ENCODE data around the gene FHAD1. TPM values are rescaled to one million over a fixed set of nuclear protein-coding genes. Genes with fewer than 3 reads are reported as not detected.

Gene FHAD1
- total and polyA plus RNA-seq, 9 of the 15 experiments (the other 6 are each of a cell fraction or from before 2014, with no cell fraction given), result 0.32 to 2.1 (median 1.5) TPM; not detected in 1

DNA sequence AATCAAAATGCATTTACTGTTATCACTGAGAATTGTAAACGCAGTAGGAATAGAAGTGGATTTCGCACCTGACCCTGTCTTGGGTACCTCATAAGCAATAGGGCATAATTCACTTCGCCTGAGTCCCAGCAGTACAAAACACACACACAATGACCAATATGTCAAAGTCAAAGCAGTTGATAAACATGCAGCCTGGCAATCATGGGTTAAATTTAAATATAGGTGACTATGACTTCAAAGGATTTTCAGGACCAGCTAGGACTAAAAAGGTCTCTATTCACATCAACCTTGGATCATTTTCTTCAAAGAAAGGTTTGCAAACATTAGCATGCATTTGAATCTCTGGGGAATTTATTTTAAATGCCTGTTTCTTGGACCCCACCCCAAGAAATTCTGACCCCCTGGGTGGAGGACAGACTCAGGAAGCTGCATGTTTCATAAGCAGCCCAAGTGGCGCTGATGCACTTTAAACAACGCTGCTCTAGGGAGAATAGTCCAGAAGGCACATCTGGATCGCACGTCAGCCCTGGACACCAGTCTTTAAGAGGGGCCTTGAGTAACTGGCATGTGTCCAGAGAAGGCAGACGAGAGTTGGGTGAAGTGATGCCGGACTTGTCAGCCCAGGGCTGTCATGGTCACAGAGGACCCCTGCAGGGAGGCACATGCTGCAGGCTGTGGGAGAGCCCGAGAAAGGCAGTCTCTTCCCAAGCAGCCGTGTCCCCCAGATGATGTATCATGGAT, 107.0 kb downstream of the FHAD1 start:
- peaks cover 16 to 28% of the 10 kb centered on the region in 2 experiments for H3K4me1 ChIP-seq (replicated peaks in 1 of 2; ENCODE audit: control insufficient read depth in 2 of 2, insufficient read depth in 2 of 2, low read length in 2 of 2)
- no peaks in the 10 kb centered on the region for H3K36me3 ChIP-seq (ENCODE audit: control insufficient read depth, insufficient read depth, low read length)
- peak overlapping the region; percentile 33 for H2AFZ ChIP-seq (ENCODE audit: low read depth, low read length)
- ATAC-seq (no peak), DNase-seq (ENCODE audit: extremely low read depth in 1 of 4, low spot score in 3 of 4) (peak in 2 of 4 experiments; percentile 33 to 36), FAIRE-seq (no peak)
- in situ Hi-C loops (cut with MboI), result no loop called here
- H3K4me2 ChIP-seq (ENCODE audit: insufficient read depth, low read length), result no peak overlapping the region
- H3K9ac ChIP-seq (ENCODE audit: insufficient read depth in 1 of 2, low read depth in 2 of 2, low read length in 2 of 2), result no peak overlapping the region
- no peaks in the 10 kb centered on the region for H3K9me1 ChIP-seq (ENCODE audit: control insufficient read depth, insufficient read depth, low read length)
- 44% methylated on average over 11 of the region's 11 CpGs for WGBS (ENCODE audit: insufficient coverage, low coverage, missing lambda C conversion rate)
- no peak overlapping the region for H3K27ac ChIP-seq (ENCODE audit: extremely low read depth, low read depth, low read length)
- H4K20me1 ChIP-seq (replicated peaks; ENCODE audit: control insufficient read depth, insufficient read depth, low read length), result no peaks in the 10 kb centered on the region
- POLR2A ChIA-PET, result interaction anchor here (0.7 to 1.0 kb wide), 3 partner anchors 9 to 590 kb away, joined by 3 read pairs; no protein-coding TSS in a partner anchor
- no peak overlapping the region for H3K4me3 ChIP-seq
- H3K79me2 ChIP-seq (ENCODE audit: control insufficient read depth, insufficient read depth, low read length), result no peaks in the 10 kb centered on the region
- H3K27me3 ChIP-seq (ENCODE audit: control insufficient read depth in 2 of 2, insufficient read depth in 2 of 2, low read length in 2 of 2), result no peaks in the 10 kb centered on the region
- no TSS peak for BruUV-seq (replicated peaks)
- CTCF ChIA-PET (ENCODE audit: low intra/inter-chr PET ratio), result no interaction called here
- H3K9me3 ChIP-seq (replicated peaks; ENCODE audit: control insufficient read depth, insufficient read depth, low read depth, low read length), result no peaks in the 10 kb centered on the region
- intact Hi-C loops (cut with micrococcal nuclease), result no loop called here
- TF ChIP-seq, protein P1, sequence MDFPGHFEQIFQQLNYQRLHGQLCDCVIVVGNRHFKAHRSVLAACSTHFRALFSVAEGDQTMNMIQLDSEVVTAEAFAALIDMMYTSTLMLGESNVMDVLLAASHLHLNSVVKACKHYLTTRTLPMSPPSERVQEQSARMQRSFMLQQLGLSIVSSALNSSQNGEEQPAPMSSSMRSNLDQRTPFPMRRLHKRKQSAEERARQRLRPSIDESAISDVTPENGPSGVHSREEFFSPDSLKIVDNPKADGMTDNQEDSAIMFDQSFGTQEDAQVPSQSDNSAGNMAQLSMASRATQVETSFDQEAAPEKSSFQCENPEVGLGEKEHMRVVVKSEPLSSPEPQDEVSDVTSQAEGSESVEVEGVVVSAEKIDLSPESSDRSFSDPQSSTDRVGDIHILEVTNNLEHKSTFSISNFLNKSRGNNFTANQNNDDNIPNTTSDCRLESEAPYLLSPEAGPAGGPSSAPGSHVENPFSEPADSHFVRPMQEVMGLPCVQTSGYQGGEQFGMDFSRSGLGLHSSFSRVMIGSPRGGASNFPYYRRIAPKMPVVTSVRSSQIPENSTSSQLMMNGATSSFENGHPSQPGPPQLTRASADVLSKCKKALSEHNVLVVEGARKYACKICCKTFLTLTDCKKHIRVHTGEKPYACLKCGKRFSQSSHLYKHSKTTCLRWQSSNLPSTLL (IDR thresholded peaks at IDR 0.05), result no peak
- TF ChIP-seq NCOA4 (IDR thresholded peaks at IDR 0.05; ENCODE audit: partially characterized antibody) (no peak), RBBP5 (IDR thresholded peaks at IDR 0.05; ENCODE audit: borderline replicate concordance, insufficient read depth, low read length, poor library complexity, severe bottlenecking) (no peak), ZNF764 (CRISPR knock-in tag; IDR thresholded peaks at IDR 0.05; ENCODE audit: low read depth) (no peak), TAF15 (IDR thresholded peaks at IDR 0.05; ENCODE audit: low read depth, low read length) (no peak), SMAD2 (IDR thresholded peaks at IDR 0.05; ENCODE audit: low read depth, low read length) (no peak), TAF7 (tag; IDR thresholded peaks at IDR 0.05) (no peak), EWSR1 (IDR thresholded peaks at IDR 0.05; ENCODE audit: borderline replicate concordance, low read depth, partially characterized antibody) (no peak), HOXB6 (CRISPR knock-in tag; IDR thresholded peaks at IDR 0.05; ENCODE audit: borderline replicate concordance) (no peak), PML (IDR thresholded peaks at IDR 0.05; ENCODE audit: low read length) (no peak), POLR3G (IDR thresholded peaks at IDR 0.05; ENCODE audit: extremely low read depth, insufficient read length, insufficient replicate concordance) (no peak), ARID3A (IDR thresholded peaks at IDR 0.05; ENCODE audit: borderline replicate concordance, low read depth, low read length) (no peak), NCOA1 (IDR thresholded peaks at IDR 0.05; ENCODE audit: low read depth) (no peak), ZNF707 (CRISPR knock-in tag; conservative IDR thresholded peaks at IDR 0.05) (no peak), ID3 (CRISPR knock-in tag; IDR thresholded peaks at IDR 0.05) (no peak), ID3 (tag; IDR thresholded peaks at IDR 0.05) (no peak), NFIC (IDR thresholded peaks at IDR 0.05) (peak; percentile 41; the same call in 1 of the 2 replicates), MECOM (CRISPR knock-in tag; IDR thresholded peaks at IDR 0.05) (no peak), BHLHE40 (IDR thresholded peaks at IDR 0.05; ENCODE audit: low read length) (peak; percentile 37; the same call in 1 of the 2 replicates)

Data from K562 (cell line).